ENCODE measurements around the gene FABP3. TPM values are rescaled to one million over a fixed set of nuclear protein-coding genes. Genes with fewer than 3 reads are reported as not detected.

Gene FABP3
- polyA plus RNA-seq, 3 donors: 12.6 to 30.1 (median 29.9) TPM

GRCh38 chr1:31346785-31347184 lies 26.1 kb downstream of the FABP3 start:
- no peak overlapping the region for H3K27ac ChIP-seq (ENCODE audit: low read depth, low read length)

GRCh38 chr1:31345635-31346034 lies 27.2 kb downstream of the FABP3 start:
- 88 to 97% (median 93%) methylated on average over 2 of the region's 2 CpGs for WGBS, 3 donors

DNA sequence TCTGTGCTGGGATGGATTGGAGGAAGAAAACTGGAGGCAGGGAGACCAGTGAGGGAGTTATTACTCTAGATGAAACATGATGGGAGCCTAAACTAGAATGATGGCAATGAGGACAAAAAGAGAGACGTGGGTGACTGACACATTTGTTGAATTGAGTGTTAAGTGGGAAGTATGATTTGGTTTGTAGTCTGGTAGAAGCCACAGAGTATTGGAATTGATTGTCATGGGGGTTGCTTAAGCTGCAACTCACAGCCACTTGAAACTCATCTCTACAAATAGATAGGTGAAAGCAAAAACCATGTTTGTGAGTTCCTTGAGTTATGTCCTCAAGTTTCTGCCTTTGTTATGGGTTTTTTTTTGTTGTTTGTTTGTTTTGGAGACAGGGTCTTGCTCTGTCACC lies 28.4 kb downstream of the FABP3 start:
- no peak overlapping the region for H3K27ac ChIP-seq (ENCODE audit: low read depth, low read length)
- 0 to 97% (median 35%) methylated on average over 1 of the region's 1 CpG for WGBS, 3 donors

More at GRCh38 chr1:31345635-31346034, 27.2 kb downstream of the FABP3 start:
- H3K27ac ChIP-seq (ENCODE audit: low read depth, low read length): no peak overlapping the region

GRCh38 chr1:31336687-31337467 lies 36.0 kb downstream of the FABP3 start:
- 79 to 82% (median 80%) methylated on average over 10 of the region's 10 CpGs for WGBS, 3 donors
- no peak overlapping the region for H3K27ac ChIP-seq (ENCODE audit: low read depth, low read length)

DNA sequence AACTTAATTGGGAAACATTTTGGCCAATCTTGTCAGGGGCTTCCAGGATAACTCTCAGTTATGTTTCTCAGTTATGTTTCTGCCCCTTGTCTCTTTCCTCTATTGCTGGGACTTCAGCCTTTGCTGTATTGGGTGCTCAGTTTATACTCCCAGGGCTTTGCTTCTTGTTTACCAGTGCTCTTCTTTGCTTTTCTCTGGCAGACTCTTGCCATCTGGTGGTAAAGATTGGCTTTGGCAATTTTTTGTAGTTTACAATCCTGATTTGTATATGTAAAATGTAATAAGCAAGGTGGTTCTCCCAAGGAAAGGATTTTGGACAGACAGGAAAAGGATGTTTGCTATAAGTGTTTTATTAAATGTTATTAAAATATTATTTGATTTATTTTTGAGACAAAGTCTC lies 37.9 kb downstream of the FABP3 start:
- no peak overlapping the region for H3K27ac ChIP-seq (ENCODE audit: low read depth, low read length)

DNA sequence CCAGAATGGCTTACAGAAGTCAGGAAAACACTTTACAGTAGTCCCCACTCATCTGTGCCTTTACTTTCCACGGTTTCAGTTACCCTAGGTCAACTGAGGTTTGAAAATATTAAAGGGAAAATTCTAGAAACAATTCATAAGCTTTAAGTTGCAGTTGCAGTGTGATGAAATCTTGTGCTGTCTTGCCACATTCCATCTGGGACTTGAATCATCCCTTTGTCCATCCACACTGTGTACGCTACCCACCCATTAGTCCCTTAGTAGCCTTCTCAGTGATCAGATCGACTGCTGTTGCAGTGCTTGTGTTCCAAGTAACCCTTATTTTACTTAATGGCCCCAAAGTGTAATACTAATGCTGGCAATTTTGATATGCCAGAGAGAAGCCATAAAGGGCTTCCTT lies 45.5 kb downstream of the FABP3 start:
- no peak overlapping the region for H3K27ac ChIP-seq (ENCODE audit: low read depth, low read length)
- 78 to 88% (median 82%) methylated on average over 3 of the region's 3 CpGs for WGBS, 3 donors

GRCh38 chr1:31326461-31326860 lies 46.4 kb downstream of the FABP3 start:
- WGBS, 3 donors: 96 to 100% (median 97%) methylated on average over 1 of the region's 1 CpG
- no peak overlapping the region for H3K27ac ChIP-seq (ENCODE audit: low read depth, low read length)

GRCh38 chr1:31324992-31325391 lies 47.9 kb downstream of the FABP3 start:
- WGBS, 3 donors: 94 to 96% (median 96%) methylated on average over 3 of the region's 3 CpGs

GRCh38 chr1:31324093-31324492 lies 48.8 kb downstream of the FABP3 start:
- 98 to 100% (median 98%) methylated on average over 4 of the region's 4 CpGs for WGBS, 3 donors
- no peak overlapping the region for H3K27ac ChIP-seq (ENCODE audit: low read depth, low read length)

More at GRCh38 chr1:31324992-31325391, 47.9 kb downstream of the FABP3 start:
- H3K27ac ChIP-seq (ENCODE audit: low read depth, low read length): no peak overlapping the region

DNA sequence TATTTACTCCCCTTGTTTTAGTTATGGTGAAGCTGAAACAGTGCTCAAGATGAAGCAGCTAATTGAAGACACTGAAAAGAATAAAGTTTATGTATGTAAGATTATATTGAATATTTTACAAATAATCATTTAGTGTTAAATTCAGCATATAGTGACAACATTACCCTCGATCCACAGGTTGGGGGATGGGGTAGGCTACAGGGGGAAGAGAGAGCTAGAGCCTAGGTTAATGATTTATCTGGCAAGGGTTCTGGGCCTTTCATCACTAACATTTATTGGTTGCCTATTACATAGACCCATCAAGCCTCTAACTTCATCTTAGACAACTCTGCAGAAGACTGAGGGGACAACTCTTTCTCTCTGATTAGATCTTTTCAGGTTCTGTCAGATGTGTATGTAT lies 54.7 kb downstream of the FABP3 start:
- no peak overlapping the region for H3K27ac ChIP-seq (ENCODE audit: low read depth, low read length)
- 57 to 91% (median 87%) methylated on average over 1 of the region's 1 CpG for WGBS, 3 donors

DNA sequence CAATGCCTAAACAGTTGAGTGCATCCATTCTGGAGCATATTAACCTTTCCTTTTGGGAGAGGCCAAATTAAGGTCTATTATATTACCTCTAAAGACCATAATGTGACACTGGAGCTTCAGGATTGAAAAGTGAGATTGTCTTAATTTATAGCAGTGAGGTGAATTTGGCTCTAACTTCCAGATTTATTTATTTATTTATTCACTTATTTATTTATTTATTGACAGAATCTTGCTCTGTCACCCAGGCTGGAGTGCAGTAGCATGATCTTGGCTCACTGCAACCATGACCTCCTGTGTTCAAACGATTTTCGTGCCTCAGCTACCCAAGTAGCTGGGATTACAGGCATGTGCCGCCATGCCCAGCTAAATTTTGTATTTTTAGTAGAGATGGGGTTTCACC lies 57.0 kb downstream of the FABP3 start:
- no peak overlapping the region for H3K27ac ChIP-seq (ENCODE audit: low read depth, low read length)
- WGBS, 3 donors: 92 to 97% (median 96%) methylated on average over 3 of the region's 3 CpGs

Other genes with a start within 250 kb of the FABP3 start
- gene NKAIN1, start 133.2 kb downstream of the FABP3 start, polyA plus RNA-seq: under 1 TPM; 0.03 to 0.15 (median 0.11) TPM
- 10 to 100 TPM in 2 of 3 donors, 1 to 10 TPM in 1; 9.2 to 29.1 (median 21.4) TPM for gene SNRNP40, start 76.3 kb downstream of the FABP3 start, polyA plus RNA-seq
- gene ZCCHC17, start 76.0 kb downstream of the FABP3 start, polyA plus RNA-seq: 10 to 100 TPM; 14.5 to 32.2 (median 27.0) TPM
- 10 to 100 TPM in 1 of 3 donors, 1 to 10 TPM in 2; 3.8 to 12.6 (median 9.4) TPM for gene SERINC2, start 40.1 kb upstream of the FABP3 start, polyA plus RNA-seq
- gene TINAGL1, start 203.4 kb upstream of the FABP3 start, polyA plus RNA-seq: 100 to 1,000 TPM in 2 of 3 donors, 10 to 100 TPM in 1; 33.7 to 190 (median 143) TPM
- gene HCRTR1, start 244.6 kb upstream of the FABP3 start, polyA plus RNA-seq: 1 to 10 TPM in 1 of 3 donors, under 1 TPM in 2; 0.08 to 1.3 (median 0.25) TPM